Epithelial cell of proximal tubule (primary cell): Measurements from ENCODE around the gene CFAP58. TPM values are rescaled to one million over a fixed set of nuclear protein-coding genes. Genes with fewer than 3 reads are reported as not detected.

Experiments used
- DNase-seq: peaks from one replicate; pipeline ENCODE4 v3.0.0-alpha.2; 2011; ENCODE audit warnings: low read depth
- H3K4me3 ChIP-seq: 2 replicates; pipeline ENCODE4 v1.5.1; 2011; ENCODE audit warnings: low read depth, mild to moderate bottlenecking, low read length
- CTCF ChIP-seq: conservative IDR thresholded peaks from 2 replicates; pipeline ENCODE4 v1.5.1; 2012; ENCODE audit warnings: low read depth, mild to moderate bottlenecking, low read length
- total RNA-seq: library from RNA; depleted of rRNA; stranded (reverse); fragments of >200 nt; gene quantifications from 2 replicates; pipeline ENCODE4 v1.2.3, GENCODE V29; 2015

CFAP58 gene
- total RNA-seq, 1 donor from 2014 or later: 0.23 TPM

GRCh38 chr10:104323085-104323484 lies 30.5 kb upstream of the CFAP58 start:
- no peak for DNase-seq
- TF ChIP-seq CTCF: no peak

GRCh38 chr10:104323760-104324201 lies 29.9 kb upstream of the CFAP58 start:
- no peak for DNase-seq
- no peak for TF ChIP-seq CTCF
- no peak overlapping the region for H3K4me3 ChIP-seq

More at GRCh38 chr10:104323085-104323484, 30.5 kb upstream of the CFAP58 start:
- H3K4me3 ChIP-seq: no peak overlapping the region

GRCh38 chr10:104324221-104324686 lies 29.4 kb upstream of the CFAP58 start:
- no peak overlapping the region for H3K4me3 ChIP-seq
- TF ChIP-seq CTCF: no peak
- no peak for DNase-seq

- no peak for TF ChIP-seq CTCF
- DNase-seq: no peak
- no peak overlapping the region for H3K4me3 ChIP-seq
Observed at GRCh38 chr10:104324931-104325330, 28.7 kb upstream of the CFAP58 start.

GRCh38 chr10:104325436-104326435 lies 27.9 kb upstream of the CFAP58 start:
- H3K4me3 ChIP-seq: no peak overlapping the region
- no peak for DNase-seq
- TF ChIP-seq CTCF: no peak

- no peak for DNase-seq
- no peak for TF ChIP-seq CTCF
- H3K4me3 ChIP-seq: no peak overlapping the region
Observed at GRCh38 chr10:104326991-104327610, 26.5 kb upstream of the CFAP58 start.
